Chondrocyte (in vitro differentiated cells): Measurements from ENCODE around the gene ARHGEF17. TPM values are rescaled to one million over a fixed set of nuclear protein-coding genes. Genes with fewer than 3 reads are reported as not detected.

Experiments used
- DNase-seq: peaks from one replicate; pipeline ENCODE4 v3.0.0; 2021; ENCODE audit warnings: mixed read lengths, low spot score
- H3K27ac Mint-ChIP-seq: one replicate; pipeline ENCODE4 v1.8.0; 2021; ENCODE audit warnings: mild to moderate bottlenecking, moderate library complexity, mixed read lengths; ENCODE audit not compliant: unreplicated experiment
- H3K27me3 Mint-ChIP-seq: 2 replicates; pipeline ENCODE4 v1.8.0; 2021; ENCODE audit warnings: low read depth, mixed read lengths
- H3K36me3 Mint-ChIP-seq: 2 replicates; pipeline ENCODE4 v1.8.0; 2021; ENCODE audit warnings: low read depth, mixed read lengths
- H3K4me1 Mint-ChIP-seq: 2 replicates; pipeline ENCODE4 v1.8.0; 2021; ENCODE audit warnings: low read depth, mild to moderate bottlenecking, mixed read lengths
- H3K4me3 Mint-ChIP-seq: one replicate; pipeline ENCODE4 v1.8.0; 2021; ENCODE audit warnings: mild to moderate bottlenecking, moderate library complexity, mixed read lengths; ENCODE audit not compliant: unreplicated experiment
- H3K9me3 Mint-ChIP-seq: 2 replicates; pipeline ENCODE4 v1.8.0; 2021; ENCODE audit warnings: low read depth, mixed read lengths
- CTCF ChIP-seq: fragments of 200-600 bp; sonication (generic); IDR thresholded peaks from 2 replicates; pipeline ENCODE4 v1.5.0; 2021; ENCODE audit warnings: antibody characterized with exemption, mild to moderate bottlenecking, moderate library complexity
- total RNA-seq: library from RNA; stranded (reverse); gene quantifications from 3 replicates; pipeline ENCODE4 v1.2.1, GENCODE V29; 2021

The ARHGEF17 gene
- total RNA-seq, 1 donor from 2014 or later: 114 TPM

- no peak for DNase-seq
- Mint-ChIP-seq H3K4me3 (no peak overlapping the region), H3K27me3 (no peaks in the 10 kb centered on the region), H3K36me3 (peaks cover 18% of the 10 kb centered on the region), H3K4me1 (peaks cover under 1% of the 10 kb centered on the region), H3K27ac (no peak overlapping the region), H3K9me3 (no peaks in the 10 kb centered on the region)
- no peak for TF ChIP-seq CTCF
Measured at GRCh38 chr11:73405146-73405510, 97.1 kb downstream of the ARHGEF17 start.

GRCh38 chr11:73406131-73406530 is 98.1 kb downstream of the ARHGEF17 start:
- Mint-ChIP-seq H3K27ac (no peak overlapping the region), H3K4me1 (peaks cover 9% of the 10 kb centered on the region), H3K9me3 (no peaks in the 10 kb centered on the region), H3K4me3 (no peak overlapping the region), H3K36me3 (peaks cover 18% of the 10 kb centered on the region), H3K27me3 (no peaks in the 10 kb centered on the region)
- TF ChIP-seq CTCF: no peak
- no peak for DNase-seq

GRCh38 chr11:73406619-73407018 is 98.5 kb downstream of the ARHGEF17 start:
- Mint-ChIP-seq H3K27me3 (no peaks in the 10 kb centered on the region), H3K9me3 (no peaks in the 10 kb centered on the region), H3K4me3 (no peak overlapping the region), H3K27ac (no peak overlapping the region), H3K36me3 (peaks cover 18% of the 10 kb centered on the region), H3K4me1 (peaks cover 13% of the 10 kb centered on the region)
- no peak for TF ChIP-seq CTCF
- no peak for DNase-seq

- H3K27ac Mint-ChIP-seq: no peak overlapping the region
- peaks cover 38% of the 10 kb centered on the region for H3K4me1 Mint-ChIP-seq
- no peaks in the 10 kb centered on the region for H3K27me3 Mint-ChIP-seq
- no peaks in the 10 kb centered on the region for H3K9me3 Mint-ChIP-seq
- H3K36me3 Mint-ChIP-seq: peaks cover 21% of the 10 kb centered on the region
- no peak for DNase-seq
- H3K4me3 Mint-ChIP-seq: no peak overlapping the region
- no peak for TF ChIP-seq CTCF
Measured at GRCh38 chr11:73409431-73409830, 101.4 kb downstream of the ARHGEF17 start.

- Mint-ChIP-seq H3K9me3 (no peaks in the 10 kb centered on the region), H3K4me1 (peaks cover 49% of the 10 kb centered on the region)
- TF ChIP-seq CTCF: no peak
Measured at GRCh38 chr11:73410627-73411026, 102.6 kb downstream of the ARHGEF17 start.

More at GRCh38 chr11:73410627-73411026, 102.6 kb downstream of the ARHGEF17 start:
- no peak overlapping the region for H3K4me3 Mint-ChIP-seq
- H3K27ac Mint-ChIP-seq: no peak overlapping the region
- H3K27me3 Mint-ChIP-seq: no peaks in the 10 kb centered on the region
- peaks cover 20% of the 10 kb centered on the region for H3K36me3 Mint-ChIP-seq
- no peak for DNase-seq
